HepG2 (cell line): ENCODE measurements around the gene GSTK1. TPM values are rescaled to one million over a fixed set of nuclear protein-coding genes. Genes with fewer than 3 reads are reported as not detected.

Source experiments
- FOXA3 ChIP-seq: IDR thresholded peaks from 2 replicates; pipeline ENCODE4 v1.6.1; 2016; ENCODE audit warnings: missing genetic modification reagents, missing compliant biosample characterization
- IKZF1 ChIP-seq: fragments of 450-650 bp; IDR thresholded peaks from 2 replicates; pipeline ENCODE4 v1.7.1; 2016
- TMF1 ChIP-seq: sonication (generic); formaldehyde crosslinking; IDR thresholded peaks from 2 replicates; pipeline ENCODE4 v1.8.1; 2022; ENCODE audit warnings: low read depth, missing genetic modification reagents
- ZMAT3 ChIP-seq: sonication (generic); formaldehyde crosslinking; conservative IDR thresholded peaks from 2 replicates; pipeline ENCODE4 v1.7.0; 2021; ENCODE audit warnings: missing genetic modification reagents
- ZNF251 ChIP-seq: sonication (generic); formaldehyde crosslinking; IDR thresholded peaks from 2 replicates; pipeline ENCODE4 v1.9.0; 2021; ENCODE audit warnings: mild to moderate bottlenecking, missing genetic modification reagents
- ZNF263 ChIP-seq: sonication (generic); formaldehyde crosslinking; IDR thresholded peaks from 2 replicates; pipeline ENCODE4 v1.4.0; 2020; ENCODE audit warnings: missing genetic modification reagents
- ZNF441 ChIP-seq: sonication (generic); formaldehyde crosslinking; IDR thresholded peaks from 2 replicates; pipeline ENCODE4 v1.7.0; 2021; ENCODE audit warnings: missing genetic modification reagents, borderline replicate concordance
- ZNF460 ChIP-seq: sonication (generic); formaldehyde crosslinking; IDR thresholded peaks from 2 replicates; pipeline ENCODE4 v1.5.1; 2020; ENCODE audit warnings: missing genetic modification reagents, mild to moderate bottlenecking, borderline replicate concordance
- ZNF547 ChIP-seq: sonication (generic); formaldehyde crosslinking; IDR thresholded peaks from 2 replicates; pipeline ENCODE4 v1.5.1; 2020; ENCODE audit warnings: mild to moderate bottlenecking, missing genetic modification reagents
- ZNF577 ChIP-seq: sonication (generic); formaldehyde crosslinking; IDR thresholded peaks from 2 replicates; pipeline ENCODE4 v1.4.0; 2020; ENCODE audit warnings: mild to moderate bottlenecking, low read depth, missing genetic modification reagents, borderline replicate concordance
- polyA plus RNA-seq, 8 experiments: library from polyadenylated mRNA; depleted of rRNA in 3 of 8; stranded (reverse) in 7 of 8; unstranded in 1 of 8; fragments of >200 nt; fragmentation: Illumina TruSeq in 4 of 8; extraction: Trizol in 4 of 8; gene quantifications; 2 replicates each; pipeline versions ENCODE4 v1.2.1 to v1.2.3, GENCODE V29; 2011 to 2016; ENCODE audit warnings: low read depth in 4 of 8, missing spikeins in 1 of 8, mixed read lengths in 1 of 8; ENCODE audit not compliant: insufficient read depth in 1 of 8
- total RNA-seq, 5 experiments: library from RNA; depleted of rRNA; stranded (reverse); fragments of >200 nt; fragmentation: Illumina TruSeq; extraction: Trizol; gene quantifications; 2 replicates each; pipeline ENCODE4 v1.2.3, GENCODE V29; 2016; ENCODE audit warnings: low read depth in 1 of 5
- TF ChIP-seq, protein P1 (sequence below): sonication (generic); formaldehyde crosslinking; conservative IDR thresholded peaks from 2 replicates; pipeline ENCODE4 v1.5.0; 2020; ENCODE audit warnings: missing genetic modification reagents
- TF ChIP-seq, protein P2 (sequence below): sonication (generic); formaldehyde crosslinking; IDR thresholded peaks from 2 replicates; pipeline ENCODE4 v1.9.0; 2022; ENCODE audit warnings: missing genetic modification reagents, mild to moderate bottlenecking, borderline replicate concordance
- TF ChIP-seq, protein P3 (sequence below): sonication (generic); formaldehyde crosslinking; IDR thresholded peaks from 2 replicates; pipeline ENCODE4 v1.8.0; 2022; ENCODE audit warnings: mild to moderate bottlenecking, missing genetic modification reagents; ENCODE audit not compliant: insufficient replicate concordance
- TF ChIP-seq, protein P4 (sequence below): sonication (generic); formaldehyde crosslinking; IDR thresholded peaks from 2 replicates; pipeline ENCODE4 v1.4.0; 2020; ENCODE audit warnings: missing genetic modification reagents
- TF ChIP-seq, protein P5 (sequence below): sonication (generic); formaldehyde crosslinking; IDR thresholded peaks from 2 replicates; pipeline ENCODE4 v1.5.0; 2020; ENCODE audit warnings: missing genetic modification reagents, mild to moderate bottlenecking, borderline replicate concordance
- TF ChIP-seq, protein P6 (sequence below): sonication (generic); formaldehyde crosslinking; IDR thresholded peaks from 2 replicates; pipeline ENCODE4 v1.8.1; 2022; ENCODE audit warnings: low read depth, mild to moderate bottlenecking, missing genetic modification reagents

GSTK1 gene
- total and polyA plus RNA-seq, 2 of the 13 experiments (the other 11 are each of a cell fraction or from before 2014, with no cell fraction given) = 64.6 to 92.1 TPM

DNA sequence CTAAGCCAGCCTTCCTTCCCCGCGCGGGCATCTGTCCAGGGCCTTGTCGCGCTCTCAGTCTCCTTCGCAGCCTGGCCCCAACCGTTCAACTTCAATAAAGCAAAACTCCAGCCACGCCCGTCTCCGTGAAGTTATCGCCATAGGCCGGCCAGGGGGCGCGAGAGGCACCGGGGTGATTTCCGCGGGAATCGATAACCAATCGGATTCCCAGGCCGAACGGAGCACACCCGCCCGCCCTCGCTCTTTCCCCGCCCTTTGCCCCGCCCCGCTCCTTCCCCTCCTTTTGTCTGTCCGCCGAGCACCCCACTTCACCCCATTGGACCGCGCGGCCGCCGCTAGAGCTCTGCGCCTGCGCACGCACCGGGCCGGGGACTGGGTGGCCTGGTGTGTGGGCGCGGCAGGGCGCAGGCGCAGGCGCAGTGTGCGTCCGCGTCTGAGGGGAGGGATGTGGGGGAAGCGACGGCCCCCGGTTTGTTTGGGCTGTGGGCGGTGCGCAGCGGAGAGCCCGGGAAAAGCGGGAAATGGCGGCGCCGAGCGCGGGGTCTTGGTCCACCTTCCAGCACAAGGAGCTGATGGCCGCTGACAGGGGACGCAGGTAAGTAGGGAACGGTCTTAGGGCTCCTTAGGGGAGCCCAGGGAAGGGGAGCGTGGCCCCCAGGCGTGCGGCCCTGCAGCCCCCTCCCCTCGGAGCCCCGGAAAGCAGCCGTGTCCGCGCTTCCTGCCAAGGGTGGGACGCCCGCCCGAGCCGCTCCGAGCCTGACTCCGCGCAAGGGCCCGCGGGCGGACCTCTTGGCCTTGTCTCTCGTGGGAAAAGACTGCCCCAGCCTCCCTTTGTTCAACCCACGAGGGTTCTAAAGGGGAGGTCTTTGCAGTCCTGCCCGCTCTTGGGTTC lies 24.9 kb downstream of the GSTK1 start, which contains the start of gene CASP2 (continued):
- TF ChIP-seq, protein P1, sequence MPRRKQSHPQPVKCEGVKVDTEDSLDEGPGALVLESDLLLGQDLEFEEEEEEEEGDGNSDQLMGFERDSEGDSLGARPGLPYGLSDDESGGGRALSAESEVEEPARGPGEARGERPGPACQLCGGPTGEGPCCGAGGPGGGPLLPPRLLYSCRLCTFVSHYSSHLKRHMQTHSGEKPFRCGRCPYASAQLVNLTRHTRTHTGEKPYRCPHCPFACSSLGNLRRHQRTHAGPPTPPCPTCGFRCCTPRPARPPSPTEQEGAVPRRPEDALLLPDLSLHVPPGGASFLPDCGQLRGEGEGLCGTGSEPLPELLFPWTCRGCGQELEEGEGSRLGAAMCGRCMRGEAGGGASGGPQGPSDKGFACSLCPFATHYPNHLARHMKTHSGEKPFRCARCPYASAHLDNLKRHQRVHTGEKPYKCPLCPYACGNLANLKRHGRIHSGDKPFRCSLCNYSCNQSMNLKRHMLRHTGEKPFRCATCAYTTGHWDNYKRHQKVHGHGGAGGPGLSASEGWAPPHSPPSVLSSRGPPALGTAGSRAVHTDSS = no peak
- no peak; the same call in 1 of the 2 replicates for TF ChIP-seq ZNF547 (CRISPR knock-in tag)
- TF ChIP-seq, protein P2, sequence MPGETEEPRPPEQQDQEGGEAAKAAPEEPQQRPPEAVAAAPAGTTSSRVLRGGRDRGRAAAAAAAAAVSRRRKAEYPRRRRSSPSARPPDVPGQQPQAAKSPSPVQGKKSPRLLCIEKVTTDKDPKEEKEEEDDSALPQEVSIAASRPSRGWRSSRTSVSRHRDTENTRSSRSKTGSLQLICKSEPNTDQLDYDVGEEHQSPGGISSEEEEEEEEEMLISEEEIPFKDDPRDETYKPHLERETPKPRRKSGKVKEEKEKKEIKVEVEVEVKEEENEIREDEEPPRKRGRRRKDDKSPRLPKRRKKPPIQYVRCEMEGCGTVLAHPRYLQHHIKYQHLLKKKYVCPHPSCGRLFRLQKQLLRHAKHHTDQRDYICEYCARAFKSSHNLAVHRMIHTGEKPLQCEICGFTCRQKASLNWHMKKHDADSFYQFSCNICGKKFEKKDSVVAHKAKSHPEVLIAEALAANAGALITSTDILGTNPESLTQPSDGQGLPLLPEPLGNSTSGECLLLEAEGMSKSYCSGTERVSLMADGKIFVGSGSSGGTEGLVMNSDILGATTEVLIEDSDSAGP = peak; percentile 87; the same call in 1 of the 2 replicates
- peak; percentile 22; the same call in 1 of the 2 replicates for TF ChIP-seq FOXA3 (CRISPR knock-in tag)
- TF ChIP-seq, protein P3, sequence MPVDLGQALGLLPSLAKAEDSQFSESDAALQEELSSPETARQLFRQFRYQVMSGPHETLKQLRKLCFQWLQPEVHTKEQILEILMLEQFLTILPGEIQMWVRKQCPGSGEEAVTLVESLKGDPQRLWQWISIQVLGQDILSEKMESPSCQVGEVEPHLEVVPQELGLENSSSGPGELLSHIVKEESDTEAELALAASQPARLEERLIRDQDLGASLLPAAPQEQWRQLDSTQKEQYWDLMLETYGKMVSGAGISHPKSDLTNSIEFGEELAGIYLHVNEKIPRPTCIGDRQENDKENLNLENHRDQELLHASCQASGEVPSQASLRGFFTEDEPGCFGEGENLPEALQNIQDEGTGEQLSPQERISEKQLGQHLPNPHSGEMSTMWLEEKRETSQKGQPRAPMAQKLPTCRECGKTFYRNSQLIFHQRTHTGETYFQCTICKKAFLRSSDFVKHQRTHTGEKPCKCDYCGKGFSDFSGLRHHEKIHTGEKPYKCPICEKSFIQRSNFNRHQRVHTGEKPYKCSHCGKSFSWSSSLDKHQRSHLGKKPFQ (CRISPR knock-in tag) = no peak
- TF ChIP-seq ZMAT3 = peak; percentile 74
- TF ChIP-seq ZNF577 = 0 out of 2 replicates have a peak, but pooled peaks have one; percentile 33
- no peak for TF ChIP-seq IKZF1
- TF ChIP-seq, protein P4, sequence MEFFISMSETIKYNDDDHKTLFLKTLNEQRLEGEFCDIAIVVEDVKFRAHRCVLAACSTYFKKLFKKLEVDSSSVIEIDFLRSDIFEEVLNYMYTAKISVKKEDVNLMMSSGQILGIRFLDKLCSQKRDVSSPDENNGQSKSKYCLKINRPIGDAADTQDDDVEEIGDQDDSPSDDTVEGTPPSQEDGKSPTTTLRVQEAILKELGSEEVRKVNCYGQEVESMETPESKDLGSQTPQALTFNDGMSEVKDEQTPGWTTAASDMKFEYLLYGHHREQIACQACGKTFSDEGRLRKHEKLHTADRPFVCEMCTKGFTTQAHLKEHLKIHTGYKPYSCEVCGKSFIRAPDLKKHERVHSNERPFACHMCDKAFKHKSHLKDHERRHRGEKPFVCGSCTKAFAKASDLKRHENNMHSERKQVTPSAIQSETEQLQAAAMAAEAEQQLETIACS (CRISPR knock-in tag) = no peak
- TF ChIP-seq ZNF251 (CRISPR knock-in tag) = no peak
- 0 out of 2 replicates have a peak, but pooled peaks have one; percentile 29 for TF ChIP-seq ZNF441 (CRISPR knock-in tag)
- no peak for TF ChIP-seq ZNF460 (CRISPR knock-in tag)
- no peak for TF ChIP-seq TMF1 (CRISPR knock-in tag)
- no peak for TF ChIP-seq ZNF263 (CRISPR knock-in tag)
- TF ChIP-seq, protein P5, sequence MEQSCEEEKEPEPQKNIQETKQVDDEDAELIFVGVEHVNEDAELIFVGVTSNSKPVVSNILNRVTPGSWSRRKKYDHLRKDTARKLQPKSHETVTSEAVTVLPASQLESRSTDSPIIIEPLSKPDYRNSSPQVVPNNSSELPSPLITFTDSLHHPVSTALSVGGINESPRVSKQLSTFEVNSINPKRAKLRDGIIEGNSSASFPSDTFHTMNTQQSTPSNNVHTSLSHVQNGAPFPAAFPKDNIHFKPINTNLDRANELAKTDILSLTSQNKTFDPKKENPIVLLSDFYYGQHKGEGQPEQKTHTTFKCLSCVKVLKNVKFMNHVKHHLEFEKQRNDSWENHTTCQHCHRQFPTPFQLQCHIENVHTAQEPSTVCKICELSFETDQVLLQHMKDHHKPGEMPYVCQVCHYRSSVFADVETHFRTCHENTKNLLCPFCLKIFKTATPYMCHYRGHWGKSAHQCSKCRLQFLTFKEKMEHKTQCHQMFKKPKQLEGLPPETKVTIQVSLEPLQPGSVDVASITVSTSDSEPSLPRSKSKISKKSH = peak; percentile 88
- TF ChIP-seq, protein P6, sequence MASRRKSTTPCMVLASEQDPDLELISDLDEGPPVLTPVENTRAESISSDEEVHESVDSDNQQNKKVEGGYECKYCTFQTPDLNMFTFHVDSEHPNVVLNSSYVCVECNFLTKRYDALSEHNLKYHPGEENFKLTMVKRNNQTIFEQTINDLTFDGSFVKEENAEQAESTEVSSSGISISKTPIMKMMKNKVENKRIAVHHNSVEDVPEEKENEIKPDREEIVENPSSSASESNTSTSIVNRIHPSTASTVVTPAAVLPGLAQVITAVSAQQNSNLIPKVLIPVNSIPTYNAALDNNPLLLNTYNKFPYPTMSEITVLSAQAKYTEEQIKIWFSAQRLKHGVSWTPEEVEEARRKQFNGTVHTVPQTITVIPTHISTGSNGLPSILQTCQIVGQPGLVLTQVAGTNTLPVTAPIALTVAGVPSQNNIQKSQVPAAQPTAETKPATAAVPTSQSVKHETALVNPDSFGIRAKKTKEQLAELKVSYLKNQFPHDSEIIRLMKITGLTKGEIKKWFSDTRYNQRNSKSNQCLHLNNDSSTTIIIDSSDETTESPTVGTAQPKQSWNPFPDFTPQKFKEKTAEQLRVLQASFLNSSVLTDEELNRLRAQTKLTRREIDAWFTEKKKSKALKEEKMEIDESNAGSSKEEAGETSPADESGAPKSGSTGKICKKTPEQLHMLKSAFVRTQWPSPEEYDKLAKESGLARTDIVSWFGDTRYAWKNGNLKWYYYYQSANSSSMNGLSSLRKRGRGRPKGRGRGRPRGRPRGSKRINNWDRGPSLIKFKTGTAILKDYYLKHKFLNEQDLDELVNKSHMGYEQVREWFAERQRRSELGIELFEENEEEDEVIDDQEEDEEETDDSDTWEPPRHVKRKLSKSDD (CRISPR knock-in tag) = no peak
